Panc1 (cell line): ENCODE data around the gene GNS.
A peak's percentile ranks its signal among the peaks of the same experiment; 100 is the strongest.

Experiments used
- CTCF ChIP-seq: fragments of 450-650 bp; IDR thresholded peaks from 2 replicates; pipeline ENCODE4 v1.5.1; 2017; ENCODE audit warnings: mild to moderate bottlenecking
- POLR2AphosphoS5 ChIP-seq: IDR thresholded peaks from 2 replicates; pipeline ENCODE4 v1.6.1; 2012; ENCODE audit warnings: mild to moderate bottlenecking, low read depth, low read length, moderate library complexity
- REST ChIP-seq, 2 experiments: IDR thresholded peaks; 2 replicates each; pipeline ENCODE4 v1.6.1; 2011 to 2012; ENCODE audit warnings: low read depth in 2 of 2, control low read depth in 1 of 2, low read length in 1 of 2, mild to moderate bottlenecking in 1 of 2, moderate library complexity in 1 of 2; ENCODE audit not compliant: insufficient read depth in 1 of 2
- SIN3A ChIP-seq: IDR thresholded peaks from 2 replicates; pipeline ENCODE4 v1.6.1; 2012; ENCODE audit warnings: low read depth, mild to moderate bottlenecking, low read length, moderate library complexity, borderline replicate concordance; ENCODE audit not compliant: insufficient read depth
- TCF7L2 ChIP-seq: IDR thresholded peaks from 2 replicates; pipeline ENCODE4 v1.6.1; 2011; ENCODE audit warnings: mild to moderate bottlenecking, low read depth, low read length, inconsistent platforms

GRCh38 chr12:64679487-64680001 is 79.7 kb downstream of the GNS start:
- TF ChIP-seq CTCF (no peak), POLR2AphosphoS5 (peak; percentile 53; the same call in 1 of the 2 replicates), SIN3A (no peak), REST (IDR thresholded peaks at IDR 0.05; ENCODE audit: insufficient read depth in 1 of 2, low read depth in 2 of 2, low read length in 1 of 2) (no peak), TCF7L2 (no peak)
